ENCODE data around the gene DPY30. TPM values are rescaled to one million over a fixed set of nuclear protein-coding genes. Genes with fewer than 3 reads are reported as not detected.

DPY30 gene
- 100 to 1,000 TPM in 1 of 4 donors, 10 to 100 TPM in 3; 57.5 to 139 (median 93.0) TPM for total RNA-seq

DNA sequence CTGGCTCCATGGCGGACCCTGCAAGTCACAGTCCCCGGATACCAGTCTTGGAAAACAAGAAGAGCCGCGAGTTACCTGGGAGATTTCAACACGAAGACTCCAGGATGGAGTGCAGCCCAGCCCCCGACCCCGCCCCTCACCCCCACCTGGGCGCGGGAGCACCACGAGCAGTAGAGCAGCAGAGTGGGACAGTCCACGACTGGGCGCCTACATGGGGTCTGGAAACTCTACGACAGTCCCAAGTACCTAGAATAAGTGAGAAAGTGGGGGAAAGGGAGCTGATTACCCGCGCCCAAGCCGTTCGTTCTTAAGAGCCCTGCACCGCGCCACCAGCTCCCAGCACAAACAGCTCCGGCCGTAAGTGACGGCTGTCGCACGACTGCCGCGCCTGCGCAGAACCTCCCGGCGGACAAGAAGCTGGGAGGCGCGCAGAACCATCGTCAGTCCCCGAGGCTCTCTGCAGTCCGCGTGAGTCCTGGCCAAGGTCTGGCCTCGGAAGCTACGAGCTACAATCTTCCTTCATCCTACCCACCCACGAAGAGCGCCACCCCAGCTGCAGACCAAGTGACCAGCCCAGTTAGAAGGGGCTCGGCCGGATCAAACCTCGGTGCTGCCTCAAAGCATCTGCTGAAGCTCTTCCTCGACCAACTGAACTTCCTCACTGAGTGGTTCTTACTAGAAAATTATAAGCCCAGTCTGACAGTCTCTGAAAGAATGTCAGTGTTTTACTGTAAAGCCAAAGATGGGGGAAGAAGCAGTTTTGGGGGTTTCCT lies at the start of gene DPY30:
Gene DPY30 (minus strand): TSS at position 359 of the 773 bp plus-strand sequence. CDS start 349 bp downstream, at position 10.
- intact Hi-C loops (cut with DNase I), result no loop called here
- no peaks in the 10 kb centered on the region for H3K9me3 ChIP-seq
- peak within 1 kb of the TSS; percentile 67 to 89 (median 73) for H3K27ac ChIP-seq
- H3K36me3 ChIP-seq, result no peaks in the 10 kb centered on the region
- DNase-seq, result peak; percentile 92 to 93
- 1 to 2% methylated on average over 11 to 23 of the region's 43 CpGs for WGBS, 2 donors
- no peaks in the 10 kb centered on the region for H3K27me3 ChIP-seq
- H3K4me1 ChIP-seq, result peaks cover 5 to 10% of the 10 kb centered on the region in 2 donors
- TF ChIP-seq, protein P1, sequence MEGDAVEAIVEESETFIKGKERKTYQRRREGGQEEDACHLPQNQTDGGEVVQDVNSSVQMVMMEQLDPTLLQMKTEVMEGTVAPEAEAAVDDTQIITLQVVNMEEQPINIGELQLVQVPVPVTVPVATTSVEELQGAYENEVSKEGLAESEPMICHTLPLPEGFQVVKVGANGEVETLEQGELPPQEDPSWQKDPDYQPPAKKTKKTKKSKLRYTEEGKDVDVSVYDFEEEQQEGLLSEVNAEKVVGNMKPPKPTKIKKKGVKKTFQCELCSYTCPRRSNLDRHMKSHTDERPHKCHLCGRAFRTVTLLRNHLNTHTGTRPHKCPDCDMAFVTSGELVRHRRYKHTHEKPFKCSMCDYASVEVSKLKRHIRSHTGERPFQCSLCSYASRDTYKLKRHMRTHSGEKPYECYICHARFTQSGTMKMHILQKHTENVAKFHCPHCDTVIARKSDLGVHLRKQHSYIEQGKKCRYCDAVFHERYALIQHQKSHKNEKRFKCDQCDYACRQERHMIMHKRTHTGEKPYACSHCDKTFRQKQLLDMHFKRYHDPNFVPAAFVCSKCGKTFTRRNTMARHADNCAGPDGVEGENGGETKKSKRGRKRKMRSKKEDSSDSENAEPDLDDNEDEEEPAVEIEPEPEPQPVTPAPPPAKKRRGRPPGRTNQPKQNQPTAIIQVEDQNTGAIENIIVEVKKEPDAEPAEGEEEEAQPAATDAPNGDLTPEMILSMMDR (IDR thresholded peaks at IDR 0.05), result no peak
- TF ChIP-seq POLR2A (IDR thresholded peaks at IDR 0.05), result peak in 1 of 2 donors; percentile 90
- peak within 1 kb of the TSS; percentile 70 to 75 (median 71) for H3K4me3 ChIP-seq (replicated peaks in 1 of 3)

DNA sequence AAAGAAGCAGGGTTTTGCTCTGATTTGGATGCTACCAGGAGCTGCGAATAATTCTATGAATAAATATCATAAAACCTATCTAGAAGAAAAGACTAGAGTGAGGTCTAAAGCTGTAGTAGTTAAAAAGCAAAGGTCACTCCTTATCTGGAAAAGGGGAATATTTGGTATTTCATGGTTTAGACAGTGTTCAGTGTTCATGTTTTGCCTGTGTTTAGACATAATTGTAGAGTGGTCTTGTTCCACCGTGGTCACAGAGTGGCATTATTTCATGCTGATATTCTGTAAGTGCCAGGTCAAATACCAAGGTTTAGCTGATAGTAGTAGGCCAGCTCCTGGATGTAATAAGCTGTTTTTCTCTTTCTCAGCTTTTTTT lies 34.5 kb upstream of the DPY30 start:
- H3K4me3 ChIP-seq (replicated peaks in 1 of 3), result no peak overlapping the region
- H3K27me3 ChIP-seq, result no peaks in the 10 kb centered on the region
- peaks cover 7 to 16% of the 10 kb centered on the region in 2 donors for H3K4me1 ChIP-seq
- TF ChIP-seq, protein P1 (IDR thresholded peaks at IDR 0.05), result no peak
- TF ChIP-seq POLR2A (IDR thresholded peaks at IDR 0.05), result no peak
- H3K9me3 ChIP-seq, result no peaks in the 10 kb centered on the region
- intact Hi-C loops (cut with DNase I), result no loop called here
- H3K27ac ChIP-seq, result no peak overlapping the region
- no peaks in the 10 kb centered on the region for H3K36me3 ChIP-seq
- 88 to 92% methylated on average over 2 of the region's 2 CpGs for WGBS, 2 donors
- no peak for DNase-seq

DNA sequence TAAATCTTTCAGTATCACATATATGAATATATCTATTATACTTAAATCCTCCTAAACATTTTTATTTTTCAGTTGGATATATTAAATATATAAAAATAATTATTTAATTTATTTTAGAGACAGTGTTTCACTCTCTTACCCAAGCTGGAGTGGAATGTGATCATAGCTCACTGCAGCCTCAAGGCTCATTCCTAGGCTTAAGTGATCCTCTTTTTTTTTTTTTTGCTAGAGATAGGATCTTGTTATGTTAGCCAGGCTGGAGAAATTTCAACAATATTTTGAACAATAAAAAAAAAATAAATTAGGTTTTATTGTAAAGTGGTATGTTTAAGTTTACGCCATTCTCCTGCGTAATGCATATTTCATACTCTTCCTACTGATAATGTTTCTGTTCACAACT lies 27.9 kb upstream of the DPY30 start:
- intact Hi-C loops (cut with DNase I), result loop anchor here (10.0 kb wide), 2 partner anchors 53 to 97 kb away; partner anchors contain the start of genes MEMO1 and SLC30A6
- TF ChIP-seq, protein P1 (IDR thresholded peaks at IDR 0.05), result no peak
- TF ChIP-seq POLR2A (IDR thresholded peaks at IDR 0.05), result no peak
- H3K4me1 ChIP-seq, result peaks cover 10 to 18% of the 10 kb centered on the region in 2 donors
- H3K27ac ChIP-seq, result no peak overlapping the region
- H3K4me3 ChIP-seq (replicated peaks in 1 of 3), result no peak overlapping the region
- WGBS, 2 donors, result 96 to 98% methylated on average over 2 of the region's 2 CpGs
- DNase-seq, result no peak
- H3K36me3 ChIP-seq, result no peaks in the 10 kb centered on the region
- H3K27me3 ChIP-seq, result no peaks in the 10 kb centered on the region
- H3K9me3 ChIP-seq, result no peaks in the 10 kb centered on the region

DNA sequence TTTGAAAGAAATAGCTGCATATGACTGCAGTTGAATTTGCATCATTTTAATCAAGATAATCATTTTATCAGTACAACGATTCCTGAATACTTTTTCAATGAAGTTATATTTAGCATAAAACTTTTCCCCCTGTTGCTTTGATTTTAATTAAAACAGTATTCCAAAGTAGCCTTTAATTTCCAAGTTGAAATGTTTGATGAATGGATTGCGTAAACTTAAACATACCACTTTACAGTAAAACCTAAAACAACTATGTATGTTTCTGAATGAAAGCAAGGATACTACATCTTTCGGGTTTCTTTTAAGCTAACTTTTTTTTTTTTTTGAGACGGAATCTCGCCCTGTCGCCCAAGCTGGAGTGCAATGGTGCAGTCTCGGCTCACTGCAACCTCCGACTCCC lies 25.1 kb upstream of the DPY30 start:
- intact Hi-C loops (cut with DNase I), result loop anchor here (10.0 kb wide), 2 partner anchors 50 to 100 kb away; partner anchors contain the start of genes MEMO1 and SLC30A6
- TF ChIP-seq, protein P1 (IDR thresholded peaks at IDR 0.05), result no peak
- no peak for TF ChIP-seq POLR2A (IDR thresholded peaks at IDR 0.05)
- no peaks in the 10 kb centered on the region for H3K27me3 ChIP-seq
- no peaks in the 10 kb centered on the region for H3K36me3 ChIP-seq
- H3K4me1 ChIP-seq, result peaks cover 12% of the 10 kb centered on the region in 2 donors
- peak overlapping the region in 2 of 3 donors; percentile 70 to 75 for H3K4me3 ChIP-seq (replicated peaks in 1 of 3)
- WGBS, 2 donors, result 84 to 85% methylated on average over 8 of the region's 8 CpGs
- peak overlapping the region in 1 of 3 donors; percentile 84 for H3K27ac ChIP-seq
- no peaks in the 10 kb centered on the region for H3K9me3 ChIP-seq
- no peak for DNase-seq

All from thyroid gland (tissue), 4 donors.